Parathyroid adenoma (tissue), 2 donors: Measurements from ENCODE around the gene RPS6KA2.

Source experiments
- H2AFZ ChIP-seq: fragments of 300-600 bp; sonication (generic); one replicate; pipeline ENCODE4 v1.7.0; 2017; ENCODE audit warnings: antibody characterized with exemption, mild to moderate bottlenecking
- H3K27ac ChIP-seq: fragments of 300-600 bp; sonication (generic); one replicate; pipeline ENCODE4 v1.7.0; 2017
- H3K27me3 ChIP-seq: fragments of 300-600 bp; sonication (generic); one replicate; pipeline ENCODE4 v1.7.0; 2017; ENCODE audit warnings: low read length; ENCODE audit not compliant: control insufficient read depth, insufficient read depth
- H3K36me3 ChIP-seq: fragments of 300-600 bp; sonication (generic); one replicate; pipeline ENCODE4 v1.7.0; 2017; ENCODE audit warnings: low read length; ENCODE audit not compliant: control insufficient read depth, insufficient read depth
- H3K4me1 ChIP-seq: fragments of 300-600 bp; sonication (generic); one replicate; pipeline ENCODE4 v1.7.0; 2017; ENCODE audit warnings: control low read depth
- H3K4me2 ChIP-seq: fragments of 300-600 bp; sonication (generic); one replicate; pipeline ENCODE4 v1.7.0; 2017; ENCODE audit warnings: low read length
- H3K4me3 ChIP-seq: fragments of 300-600 bp; sonication (generic); one replicate; pipeline ENCODE4 v1.7.0; 2017; ENCODE audit warnings: low read depth, low read length
- H3K79me2 ChIP-seq: fragments of 300-600 bp; sonication (generic); one replicate; pipeline ENCODE4 v1.7.0; 2017; ENCODE audit warnings: control low read depth
- H3K9ac ChIP-seq: fragments of 300-600 bp; sonication (generic); one replicate; pipeline ENCODE4 v1.7.0; 2017; ENCODE audit warnings: mild to moderate bottlenecking
- H3K9me3 ChIP-seq: fragments of 300-600 bp; sonication (generic); one replicate; pipeline ENCODE4 v1.7.0; 2017; ENCODE audit warnings: low read length; ENCODE audit not compliant: control insufficient read depth
- TF ChIP-seq, protein P1 (sequence below): fragments of 300-600 bp; sonication (generic); IDR thresholded peaks from one replicate; pipeline ENCODE4 v1.7.0; 2017; ENCODE audit warnings: antibody characterized with exemption, mild to moderate bottlenecking
- donor health status: primary hyperparathyroidism.

RPS6KA2 gene

DNA sequence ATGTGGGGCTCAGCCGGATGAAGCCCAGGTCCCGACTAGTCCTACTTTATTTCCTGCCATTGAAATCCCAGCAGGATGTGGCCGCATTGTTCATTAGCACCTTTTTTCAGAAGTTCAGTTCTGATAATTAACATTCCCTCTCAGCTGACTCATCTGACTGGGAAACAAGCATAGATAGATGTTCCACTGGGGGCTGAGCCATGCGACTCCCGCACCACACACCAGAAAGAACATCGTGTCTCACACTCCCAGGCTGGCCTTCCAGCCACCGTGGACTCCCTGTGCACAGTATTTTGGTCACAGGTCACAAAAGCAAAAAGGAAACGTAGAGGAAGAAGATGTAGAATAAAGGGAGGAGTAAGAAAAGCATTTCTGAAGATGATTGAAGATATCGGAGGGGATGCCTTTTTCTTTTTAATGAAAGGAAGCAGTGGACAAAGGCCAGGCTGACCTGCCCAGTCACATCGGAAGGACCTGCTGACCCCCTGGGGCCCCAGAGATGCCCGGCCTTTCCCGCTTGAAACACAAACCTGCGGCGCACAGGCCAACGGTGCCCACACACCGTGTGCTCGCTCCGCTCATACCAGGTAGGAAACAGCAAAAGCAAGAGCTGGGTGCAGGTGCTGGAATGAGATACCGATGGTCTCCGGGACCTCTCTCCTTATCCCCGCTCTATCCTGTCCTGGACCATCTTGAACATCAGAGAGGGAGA, 11.8 kb downstream of the RPS6KA2 start:
- Histone ChIP-seq H3K79me2 (peaks cover 58% of the 10 kb centered on the region), H3K4me2 (no peak overlapping the region), H2AFZ (no peak overlapping the region), H3K4me1 (peaks cover 72% of the 10 kb centered on the region), H3K27me3 (no peaks in the 10 kb centered on the region), H3K9ac (no peak overlapping the region), H3K27ac (peak overlapping the region; percentile 95), H3K36me3 (no peaks in the 10 kb centered on the region), H3K4me3 (no peak overlapping the region), H3K9me3 (no peaks in the 10 kb centered on the region)
- TF ChIP-seq, protein P1, sequence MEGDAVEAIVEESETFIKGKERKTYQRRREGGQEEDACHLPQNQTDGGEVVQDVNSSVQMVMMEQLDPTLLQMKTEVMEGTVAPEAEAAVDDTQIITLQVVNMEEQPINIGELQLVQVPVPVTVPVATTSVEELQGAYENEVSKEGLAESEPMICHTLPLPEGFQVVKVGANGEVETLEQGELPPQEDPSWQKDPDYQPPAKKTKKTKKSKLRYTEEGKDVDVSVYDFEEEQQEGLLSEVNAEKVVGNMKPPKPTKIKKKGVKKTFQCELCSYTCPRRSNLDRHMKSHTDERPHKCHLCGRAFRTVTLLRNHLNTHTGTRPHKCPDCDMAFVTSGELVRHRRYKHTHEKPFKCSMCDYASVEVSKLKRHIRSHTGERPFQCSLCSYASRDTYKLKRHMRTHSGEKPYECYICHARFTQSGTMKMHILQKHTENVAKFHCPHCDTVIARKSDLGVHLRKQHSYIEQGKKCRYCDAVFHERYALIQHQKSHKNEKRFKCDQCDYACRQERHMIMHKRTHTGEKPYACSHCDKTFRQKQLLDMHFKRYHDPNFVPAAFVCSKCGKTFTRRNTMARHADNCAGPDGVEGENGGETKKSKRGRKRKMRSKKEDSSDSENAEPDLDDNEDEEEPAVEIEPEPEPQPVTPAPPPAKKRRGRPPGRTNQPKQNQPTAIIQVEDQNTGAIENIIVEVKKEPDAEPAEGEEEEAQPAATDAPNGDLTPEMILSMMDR: no peak

DNA sequence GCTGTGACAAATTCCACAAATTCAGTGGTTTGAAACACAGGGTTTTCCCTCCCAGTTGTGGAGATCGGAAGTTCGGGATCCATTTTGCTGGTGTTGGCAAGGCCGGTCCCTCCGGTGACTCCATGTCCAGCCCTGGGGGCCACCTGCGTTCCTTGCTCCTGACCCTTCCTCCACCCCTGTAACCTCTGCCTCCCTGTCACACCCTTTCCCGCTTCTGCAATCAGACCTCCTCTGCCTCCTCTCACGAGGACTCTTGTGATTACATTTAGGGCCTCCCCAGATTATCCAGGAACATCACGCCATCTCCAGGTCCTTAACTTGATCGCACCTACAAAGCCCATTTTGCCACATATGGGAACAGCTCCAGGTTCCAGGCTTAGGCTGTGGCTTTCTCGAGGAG, 12.5 kb downstream of the RPS6KA2 start:
- Histone ChIP-seq H3K4me3 (no peak overlapping the region), H3K9ac (no peak overlapping the region), H3K4me1 (peaks cover 70% of the 10 kb centered on the region)

DNA sequence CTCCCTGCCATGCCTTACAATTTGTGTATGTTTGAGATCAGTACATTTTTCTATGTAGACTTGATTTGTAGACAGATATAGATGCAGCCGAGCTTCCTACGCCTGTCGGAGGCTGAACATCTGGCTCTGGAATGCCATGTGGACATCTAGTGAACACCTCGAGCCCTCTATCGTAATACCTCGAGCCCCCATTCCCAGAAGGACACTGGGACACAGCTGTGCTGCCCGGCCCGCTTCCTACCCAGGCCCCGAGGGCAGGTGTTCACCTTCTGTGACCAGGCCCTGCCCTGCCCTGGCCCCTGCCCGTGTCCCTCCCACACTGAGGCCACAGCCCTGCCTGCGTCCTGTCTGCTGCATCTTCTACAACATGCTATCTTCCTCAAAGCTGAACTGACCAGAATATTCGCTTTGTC, 12.9 kb downstream of the RPS6KA2 start:
- Histone ChIP-seq H3K4me2 (peak overlapping the region; percentile 5), H3K79me2 (peaks cover 49% of the 10 kb centered on the region), H3K4me1 (peaks cover 66% of the 10 kb centered on the region), H3K4me3 (no peak overlapping the region), H3K27me3 (no peaks in the 10 kb centered on the region), H3K36me3 (no peaks in the 10 kb centered on the region), H2AFZ (peak overlapping the region; percentile 67), H3K9ac (no peak overlapping the region), H3K9me3 (no peaks in the 10 kb centered on the region), H3K27ac (peak overlapping the region; percentile 95)
- TF ChIP-seq, protein P1: no peak

More for the DNA sequence above, 12.5 kb downstream of the RPS6KA2 start:
- H3K9me3 ChIP-seq: no peaks in the 10 kb centered on the region
- TF ChIP-seq, protein P1: peak; percentile 11
- H3K27me3 ChIP-seq: no peaks in the 10 kb centered on the region
- H3K27ac ChIP-seq: peak overlapping the region; percentile 95
- H3K4me2 ChIP-seq: peak overlapping the region; percentile 5
- peaks cover 52% of the 10 kb centered on the region for H3K79me2 ChIP-seq
- no peaks in the 10 kb centered on the region for H3K36me3 ChIP-seq
- peak overlapping the region; percentile 67 for H2AFZ ChIP-seq

GRCh38 chr6:166613027-166613426, 14.0 kb downstream of the RPS6KA2 start:
- TF ChIP-seq, protein P1: no peak
- H3K4me3 ChIP-seq: no peak overlapping the region
- peak overlapping the region; percentile 95 for H3K27ac ChIP-seq
- H2AFZ ChIP-seq: peak overlapping the region; percentile 33
- no peaks in the 10 kb centered on the region for H3K36me3 ChIP-seq
- H3K9me3 ChIP-seq: no peaks in the 10 kb centered on the region
- H3K4me2 ChIP-seq: peak overlapping the region; percentile 5
- no peak overlapping the region for H3K9ac ChIP-seq
- H3K4me1 ChIP-seq: peaks cover 60% of the 10 kb centered on the region
- no peaks in the 10 kb centered on the region for H3K27me3 ChIP-seq
- H3K79me2 ChIP-seq: peaks cover 43% of the 10 kb centered on the region

GRCh38 chr6:166612471-166612881, 14.6 kb downstream of the RPS6KA2 start:
- peak overlapping the region; percentile 42 for H3K4me2 ChIP-seq
- H3K9ac ChIP-seq: no peak overlapping the region
- peak overlapping the region; percentile 95 for H3K27ac ChIP-seq
- H3K79me2 ChIP-seq: peaks cover 42% of the 10 kb centered on the region
- no peaks in the 10 kb centered on the region for H3K36me3 ChIP-seq
- TF ChIP-seq, protein P1: no peak
- H3K4me1 ChIP-seq: peaks cover 56% of the 10 kb centered on the region
- no peaks in the 10 kb centered on the region for H3K27me3 ChIP-seq
- peak overlapping the region; percentile 33 for H2AFZ ChIP-seq
- no peak overlapping the region for H3K4me3 ChIP-seq
- H3K9me3 ChIP-seq: no peaks in the 10 kb centered on the region
